ENCODE data around the gene PIPOX.

The PIPOX gene, protein sequence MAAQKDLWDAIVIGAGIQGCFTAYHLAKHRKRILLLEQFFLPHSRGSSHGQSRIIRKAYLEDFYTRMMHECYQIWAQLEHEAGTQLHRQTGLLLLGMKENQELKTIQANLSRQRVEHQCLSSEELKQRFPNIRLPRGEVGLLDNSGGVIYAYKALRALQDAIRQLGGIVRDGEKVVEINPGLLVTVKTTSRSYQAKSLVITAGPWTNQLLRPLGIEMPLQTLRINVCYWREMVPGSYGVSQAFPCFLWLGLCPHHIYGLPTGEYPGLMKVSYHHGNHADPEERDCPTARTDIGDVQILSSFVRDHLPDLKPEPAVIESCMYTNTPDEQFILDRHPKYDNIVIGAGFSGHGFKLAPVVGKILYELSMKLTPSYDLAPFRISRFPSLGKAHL
- 0.17 to 4.3 (median 1.5) reads per million in 17 experiments for total RNA-seq

GRCh38 chr17:29042679-29043538 lies at the start of gene PIPOX:
Gene PIPOX (plus strand): TSS chr17:29043141. CDS start chr17:29043226, 85 bp downstream.
- peak; percentile 80 to 94 (median 88) for DNase-seq

GRCh38 chr17:28993645-28994426 lies 49.1 kb upstream of the PIPOX start:
- no peak for DNase-seq

DNA sequence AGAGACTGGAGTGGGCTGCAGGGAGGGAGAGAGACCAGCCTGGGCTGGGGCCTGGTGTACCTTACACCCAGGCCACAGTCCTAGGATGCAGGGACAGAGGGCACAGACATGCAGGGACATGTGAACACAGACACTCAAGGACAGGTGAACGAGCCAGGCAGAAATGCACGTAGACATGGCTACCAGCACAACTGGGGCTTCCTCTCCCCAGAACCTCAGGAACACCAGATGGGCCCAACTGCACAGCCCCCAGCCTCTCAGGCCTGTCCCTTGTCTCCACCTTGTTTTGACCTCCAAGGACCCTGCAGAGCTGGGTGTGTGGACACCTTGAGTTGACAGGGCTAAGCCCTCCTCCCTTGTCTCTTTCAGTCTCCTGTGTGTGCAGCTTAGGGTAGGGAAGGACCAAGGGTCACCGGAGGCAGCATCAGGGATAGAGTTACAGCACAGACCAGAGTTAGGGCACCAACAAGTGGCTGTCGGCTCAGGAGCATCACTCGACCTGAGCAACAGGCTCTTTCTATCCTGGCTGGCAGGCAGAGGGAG lies 46.3 kb upstream of the PIPOX start:
- DNase-seq = no peak

DNA sequence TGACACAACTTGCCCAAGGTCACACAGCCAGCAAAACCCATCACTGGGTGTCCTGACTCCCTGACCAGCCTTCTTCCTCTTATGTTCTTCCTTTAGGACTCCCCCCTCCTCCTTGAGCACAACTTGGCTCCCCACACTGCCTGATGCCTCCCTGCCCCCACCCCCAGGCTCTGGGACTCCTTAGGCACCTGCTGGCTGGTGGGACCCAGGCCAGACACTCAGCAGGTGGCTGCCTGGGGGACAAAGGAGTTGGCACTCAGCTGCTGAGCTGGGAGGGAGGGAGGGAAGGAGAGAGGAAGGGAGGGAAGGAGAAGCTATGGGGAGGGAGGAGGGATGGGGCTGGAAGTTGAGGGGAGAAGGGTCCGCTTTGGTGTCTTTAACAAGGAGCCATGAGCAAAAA lies 45.1 kb upstream of the PIPOX start:
- DNase-seq = no peak

GRCh38 chr17:28999206-28999605 lies 43.7 kb upstream of the PIPOX start:
- no peak for DNase-seq

DNA sequence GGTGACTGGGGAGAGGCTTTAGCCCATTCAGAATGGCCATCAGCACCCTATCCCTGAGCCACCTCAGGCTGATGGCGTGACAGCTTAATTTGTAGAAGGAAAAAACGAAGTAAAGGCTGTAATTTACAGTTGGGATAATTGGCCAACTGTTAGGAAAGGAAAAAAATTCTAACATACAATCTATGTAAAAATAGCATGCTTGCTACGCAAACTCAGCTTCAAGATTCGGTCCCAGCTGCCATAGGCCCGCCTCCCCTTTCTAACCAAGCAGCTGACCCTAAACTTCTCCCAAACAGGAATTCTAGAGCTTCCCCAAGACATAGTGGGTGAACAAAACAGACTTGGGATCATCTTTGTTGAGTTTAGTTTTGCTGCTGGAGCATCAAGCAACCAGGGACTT lies 42.0 kb upstream of the PIPOX start:
- no peak for DNase-seq

- no peak for DNase-seq
Measured at GRCh38 chr17:29002811-29003210, 40.1 kb upstream of the PIPOX start.

DNA sequence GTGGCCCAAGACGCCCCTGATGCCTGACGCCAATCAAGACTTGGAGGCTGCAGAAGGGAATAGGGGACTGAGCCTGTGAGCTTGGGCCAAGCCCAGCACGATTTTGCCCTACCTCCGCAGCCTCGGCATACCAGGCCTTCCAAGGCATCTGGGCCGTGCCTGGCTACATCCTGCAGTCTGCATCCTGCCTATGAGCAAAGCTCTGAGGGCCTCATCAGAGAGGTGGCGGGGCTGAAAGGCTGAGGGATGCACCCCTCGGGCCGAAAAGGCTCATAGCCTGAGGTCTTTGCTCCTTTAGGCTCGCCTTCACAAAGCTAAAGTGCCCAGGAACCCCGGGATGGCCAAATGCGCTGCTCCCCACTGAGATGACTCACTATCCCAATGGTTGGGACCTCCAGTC lies 39.7 kb upstream of the PIPOX start:
- DNase-seq = no peak

GRCh38 chr17:29004081-29004692 lies 38.8 kb upstream of the PIPOX start:
- DNase-seq = peak in 2 of 4 experiments; percentile 20 to 42

DNA sequence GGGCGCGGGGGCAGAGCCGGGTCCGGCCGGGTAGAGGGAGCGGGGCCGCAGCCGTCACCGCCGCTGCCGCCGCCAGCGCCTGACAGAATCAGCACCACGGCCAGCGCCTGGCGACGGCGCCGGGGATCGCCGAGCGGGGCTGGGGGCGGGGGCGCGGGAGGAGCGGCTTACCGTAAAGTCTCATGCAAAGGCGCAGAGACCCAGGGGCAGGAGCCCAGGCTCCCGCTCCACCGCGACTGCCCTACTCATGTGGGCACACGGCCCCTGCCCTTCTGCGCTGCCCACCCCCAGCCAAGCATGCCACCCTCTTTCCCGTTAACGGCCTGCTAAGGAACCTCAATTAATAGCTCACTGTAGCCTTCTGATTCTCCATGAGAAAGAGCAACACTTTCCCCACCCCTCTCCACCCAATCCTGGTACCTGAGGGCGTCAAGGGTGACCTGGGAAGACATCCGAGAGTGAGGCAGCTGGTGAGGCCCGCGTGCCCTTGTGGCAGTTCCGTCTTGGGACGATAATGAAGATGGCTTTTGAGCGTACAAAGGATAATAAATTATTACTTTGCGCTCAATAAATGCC lies 36.9 kb upstream of the PIPOX start, which contains the start of gene SEZ6:
SEZ6 (minus strand) TSS at position 98 of the 576 bp plus-strand sequence. CDS start 164 bp downstream, outside the sequence.
- DNase-seq = peak; percentile 74 to 92 (median 85)

DNA sequence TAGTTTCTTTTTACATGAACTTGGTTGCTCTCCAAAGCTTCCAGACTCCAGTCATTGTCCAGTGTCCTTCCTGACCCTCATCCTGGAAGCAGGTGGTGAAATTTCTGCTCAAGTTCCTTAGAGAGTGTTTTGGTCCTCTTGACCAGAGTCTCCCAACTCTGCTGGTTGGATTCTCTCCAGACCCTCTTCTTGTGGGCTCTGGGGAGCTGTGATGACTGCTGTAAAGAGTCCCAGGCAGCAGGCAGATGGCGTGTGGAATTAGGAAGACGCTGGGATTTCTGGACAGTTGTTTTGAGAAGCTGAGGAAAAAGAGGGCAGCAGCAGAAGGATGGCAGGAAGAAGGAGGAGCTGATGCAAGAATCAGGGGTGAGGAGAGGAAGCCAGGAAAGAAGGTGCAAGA lies 35.5 kb upstream of the PIPOX start:
- no peak for DNase-seq

DNA sequence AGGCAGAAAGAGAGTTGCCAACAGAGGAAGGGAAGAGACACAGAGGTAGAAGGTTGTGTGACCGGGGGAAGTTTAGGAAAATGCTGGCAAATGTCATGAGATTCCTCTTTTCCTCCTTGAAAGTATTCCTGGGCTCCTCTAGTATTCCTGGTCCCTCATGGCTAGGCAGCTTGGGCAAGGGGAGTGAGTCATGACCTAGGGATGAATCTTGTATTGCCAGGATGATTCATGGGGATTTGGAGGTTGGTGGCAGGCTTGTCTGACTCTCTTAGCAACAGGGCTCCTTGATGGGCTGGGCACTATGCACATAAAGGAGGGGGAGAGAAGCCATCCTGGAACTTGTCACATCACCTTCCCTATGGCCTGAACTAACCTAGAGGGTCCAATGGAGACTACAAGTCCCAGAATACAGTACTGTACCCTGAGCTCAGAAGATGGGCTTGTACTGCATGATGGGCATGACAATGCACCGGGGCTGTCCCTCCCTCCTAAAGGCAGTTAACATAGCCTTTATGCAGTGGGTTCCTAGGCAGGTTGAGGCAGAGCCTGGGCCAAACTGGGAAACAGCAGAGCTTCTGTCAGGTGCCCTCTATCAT lies 35.0 kb upstream of the PIPOX start:
- DNase-seq = no peak

DNA sequence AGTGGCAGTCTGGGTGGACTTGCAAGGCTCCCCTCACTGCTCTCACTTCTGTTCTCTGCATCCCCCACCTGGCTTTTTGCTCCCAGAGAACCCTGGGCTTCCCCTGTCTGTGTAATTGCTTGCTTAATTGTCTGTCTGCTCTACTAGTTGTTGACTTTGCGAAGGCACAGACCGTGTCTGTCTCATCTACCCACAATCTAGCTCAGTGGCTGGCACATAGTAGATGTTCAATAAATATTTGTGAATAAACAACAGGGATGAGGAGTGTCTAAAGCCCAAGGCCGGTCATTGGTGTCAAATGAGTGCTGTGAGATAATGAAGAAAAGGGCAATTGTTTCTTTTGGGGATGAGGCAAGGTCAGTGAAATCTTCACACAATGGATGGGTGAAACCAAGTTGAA lies 34.4 kb upstream of the PIPOX start:
- DNase-seq = no peak

- no peak for DNase-seq
Measured at GRCh38 chr17:29010129-29010528, 32.8 kb upstream of the PIPOX start.

DNA sequence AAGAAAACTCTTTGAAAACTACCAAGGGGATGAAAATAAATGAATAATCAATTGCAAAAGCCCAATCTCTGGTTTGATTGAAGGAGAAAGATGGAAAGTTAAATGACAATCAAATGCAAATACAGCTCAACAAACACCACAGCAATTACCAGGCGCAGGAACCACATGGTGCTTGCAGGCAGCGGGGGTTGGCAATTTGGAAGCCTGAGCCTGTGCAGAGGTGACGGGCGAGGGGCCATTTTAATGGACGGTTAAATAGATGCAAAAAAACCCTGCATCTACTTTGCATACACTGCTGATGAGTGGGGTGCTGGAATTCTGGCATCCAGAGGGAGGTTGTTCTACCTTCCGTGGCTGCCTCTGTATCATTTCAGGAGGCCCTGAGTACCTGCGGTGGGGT lies 32.4 kb upstream of the PIPOX start:
- no peak for DNase-seq

DNA sequence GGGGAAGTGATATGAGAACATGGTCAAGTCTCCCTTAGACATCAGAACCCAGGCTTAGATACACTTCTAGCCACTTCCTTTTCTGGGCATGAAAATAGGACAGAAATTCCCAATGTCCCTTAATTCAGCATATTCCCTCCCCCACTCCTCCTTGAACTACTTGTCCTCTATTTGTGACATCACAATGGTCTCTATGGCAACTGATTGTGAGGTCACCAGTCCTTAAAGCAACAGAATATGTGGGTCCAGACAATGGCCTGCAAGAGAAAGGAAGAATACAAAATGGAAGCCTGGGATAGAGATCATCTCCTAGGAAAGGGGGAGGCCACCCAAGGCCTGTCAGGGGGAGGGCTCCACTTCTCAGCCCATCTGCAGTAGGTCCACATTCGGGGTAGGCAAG lies 30.4 kb upstream of the PIPOX start:
- DNase-seq = peak in 3 of 4 experiments; percentile 15 to 41 (median 22)

DNA sequence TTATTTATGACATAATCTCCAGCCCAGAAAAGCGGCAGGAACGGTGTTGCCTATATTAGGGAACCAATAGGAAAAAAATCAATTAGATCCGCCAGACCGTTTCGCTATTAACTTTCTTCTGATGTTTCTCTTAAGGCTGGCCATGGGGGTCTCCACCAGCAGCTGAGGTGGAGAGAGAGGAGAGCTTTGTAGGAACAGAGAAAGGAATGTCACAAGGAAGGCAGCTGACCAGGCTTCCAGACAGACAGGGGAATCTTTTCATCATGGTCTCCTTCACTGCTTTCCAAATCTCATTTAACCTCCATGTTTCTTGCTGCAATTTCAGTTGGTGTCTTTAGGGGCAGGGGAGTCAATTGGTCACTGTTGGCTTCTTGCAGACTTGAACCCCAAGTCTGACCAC lies 28.2 kb upstream of the PIPOX start:
- DNase-seq = no peak

GRCh38 chr17:29016345-29017210 lies 26.4 kb upstream of the PIPOX start:
- DNase-seq = peak; percentile 47 to 65 (median 62)

DNA sequence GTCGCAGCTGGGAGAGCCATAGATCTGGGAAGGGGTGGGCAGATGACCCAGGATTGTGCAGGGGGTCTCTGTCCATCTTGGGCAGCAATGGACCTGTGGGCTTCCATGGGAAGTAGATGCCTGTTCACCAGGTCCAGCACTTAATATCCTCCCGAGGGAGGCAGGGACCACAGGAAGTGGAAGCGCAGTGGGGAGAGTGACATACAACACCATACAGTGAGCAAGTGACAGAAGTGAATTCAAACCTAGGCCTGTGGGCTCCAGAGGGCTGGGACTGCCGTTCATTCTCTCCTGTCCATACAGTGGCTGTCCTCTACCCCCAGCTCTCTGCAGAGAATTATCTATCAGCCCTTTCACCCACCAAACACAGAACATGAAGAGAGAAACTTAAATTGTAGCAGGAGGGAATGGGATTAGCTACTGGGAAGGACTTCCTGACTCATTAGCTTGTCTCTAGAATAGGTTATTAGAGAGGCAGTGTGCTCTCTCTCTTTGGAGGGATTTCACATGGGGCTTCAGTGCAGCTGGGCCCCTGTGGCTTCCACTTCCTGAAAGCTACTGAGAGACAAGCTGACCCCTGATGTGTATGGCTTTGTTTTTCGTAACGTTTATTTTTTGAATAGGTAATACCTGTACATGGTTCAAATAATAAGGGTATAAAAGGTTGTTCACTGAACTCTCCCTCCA lies 24.0 kb upstream of the PIPOX start:
- peak in 1 of 4 experiments; percentile 27 for DNase-seq

Measured in suppressor macrophage (primary cell).